HG02623 (cell line): ENCODE data around the gene IMMP2L.
A peak's percentile ranks its signal among the peaks of the same experiment; 100 is the strongest.
"Not testable (repeated sequence)": the region's sequence is repeated elsewhere in the genome, so short reads cannot be mapped to it uniquely, and the experiment has no call there.

Experiments
- ATAC-seq: cut with Tn5 transposase; IDR thresholded peaks from one replicate; pipeline ENCODE4 v1.9.1; 2021; ENCODE audit warnings: moderate library complexity; ENCODE audit not compliant: unreplicated experiment

The IMMP2L gene

GRCh38 chr7:110962374-110962773 is 599.9 kb downstream of the IMMP2L start:
- no peak for ATAC-seq

GRCh38 chr7:110960811-110961210 is 601.5 kb downstream of the IMMP2L start:
- no peak for ATAC-seq

GRCh38 chr7:110948280-110948679 is 614.0 kb downstream of the IMMP2L start:
- ATAC-seq, result no peak

GRCh38 chr7:110947408-110947807 is 614.9 kb downstream of the IMMP2L start:
- no peak for ATAC-seq

GRCh38 chr7:110944966-110945644 is 617.2 kb downstream of the IMMP2L start:
- ATAC-seq, result no peak

- ATAC-seq, result no peak
Measured at GRCh38 chr7:110944448-110944847, 617.8 kb downstream of the IMMP2L start.

- no peak for ATAC-seq
Measured at GRCh38 chr7:110943701-110944345, 618.5 kb downstream of the IMMP2L start.

GRCh38 chr7:110941385-110941784 is 620.9 kb downstream of the IMMP2L start:
- no peak for ATAC-seq

- no peak for ATAC-seq
Measured at GRCh38 chr7:110940756-110941155, 621.5 kb downstream of the IMMP2L start.

- no peak for ATAC-seq
Measured at GRCh38 chr7:110938165-110938564, 624.1 kb downstream of the IMMP2L start.

- ATAC-seq, result not testable (repeated sequence)
Measured at GRCh38 chr7:110936665-110937064, 625.6 kb downstream of the IMMP2L start.

- ATAC-seq, result no peak
Measured at GRCh38 chr7:110929480-110930249, 632.6 kb downstream of the IMMP2L start.

- no peak for ATAC-seq
Measured at GRCh38 chr7:110922906-110923305, 639.4 kb downstream of the IMMP2L start.

- ATAC-seq, result no peak
Measured at GRCh38 chr7:110921595-110922151, 640.6 kb downstream of the IMMP2L start.

GRCh38 chr7:110918949-110919548 is 643.2 kb downstream of the IMMP2L start:
- ATAC-seq, result peak; percentile 72

GRCh38 chr7:110914263-110914662 is 648.0 kb downstream of the IMMP2L start:
- ATAC-seq, result no peak

- ATAC-seq, result no peak
Measured at GRCh38 chr7:110911632-110912031, 650.7 kb downstream of the IMMP2L start.

- no peak for ATAC-seq
Measured at GRCh38 chr7:110909117-110909516, 653.2 kb downstream of the IMMP2L start.

GRCh38 chr7:110905773-110906566 is 656.3 kb downstream of the IMMP2L start:
- ATAC-seq, result no peak

GRCh38 chr7:110898516-110898915 is 663.8 kb downstream of the IMMP2L start:
- no peak for ATAC-seq
